ENCODE results near the gene HIBCH.
"Not testable (repeated sequence)": the region's sequence is repeated elsewhere in the genome, so short reads cannot be mapped to it uniquely, and the experiment has no call there.

The HIBCH gene

GRCh38 chr2:190182071-190182524 is 137.5 kb downstream of the HIBCH start:
- no peak for DNase-seq

DNA sequence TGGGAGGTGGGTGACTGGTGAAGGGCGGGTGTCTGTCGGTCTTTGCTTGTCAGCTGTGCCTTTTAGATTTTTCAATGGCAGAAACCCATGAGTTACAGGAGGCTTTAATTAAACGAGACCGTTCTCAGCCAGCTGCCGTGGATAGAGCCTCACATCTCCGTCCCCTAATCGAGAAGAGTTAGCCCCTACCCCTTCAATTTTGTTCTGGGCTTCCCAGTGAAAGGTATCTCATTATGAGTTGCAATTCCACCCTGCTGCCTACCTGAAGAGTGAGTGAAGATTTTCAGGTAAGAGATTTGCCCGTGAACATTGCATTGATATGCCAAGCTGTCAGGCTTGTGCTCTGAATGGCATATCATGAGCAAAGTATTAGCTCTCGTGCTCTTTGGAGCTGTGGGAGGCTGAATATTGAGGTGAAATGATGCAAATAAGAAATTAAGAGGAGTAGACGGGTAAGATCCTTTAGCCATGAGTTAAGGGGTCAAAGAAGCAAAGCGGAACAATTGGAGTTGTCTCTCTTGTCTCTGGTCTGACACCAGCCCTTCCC is 138.4 kb downstream of the HIBCH start:
- DNase-seq: no peak

GRCh38 chr2:190180313-190181122 is 139.1 kb downstream of the HIBCH start:
- DNase-seq: no peak

DNA sequence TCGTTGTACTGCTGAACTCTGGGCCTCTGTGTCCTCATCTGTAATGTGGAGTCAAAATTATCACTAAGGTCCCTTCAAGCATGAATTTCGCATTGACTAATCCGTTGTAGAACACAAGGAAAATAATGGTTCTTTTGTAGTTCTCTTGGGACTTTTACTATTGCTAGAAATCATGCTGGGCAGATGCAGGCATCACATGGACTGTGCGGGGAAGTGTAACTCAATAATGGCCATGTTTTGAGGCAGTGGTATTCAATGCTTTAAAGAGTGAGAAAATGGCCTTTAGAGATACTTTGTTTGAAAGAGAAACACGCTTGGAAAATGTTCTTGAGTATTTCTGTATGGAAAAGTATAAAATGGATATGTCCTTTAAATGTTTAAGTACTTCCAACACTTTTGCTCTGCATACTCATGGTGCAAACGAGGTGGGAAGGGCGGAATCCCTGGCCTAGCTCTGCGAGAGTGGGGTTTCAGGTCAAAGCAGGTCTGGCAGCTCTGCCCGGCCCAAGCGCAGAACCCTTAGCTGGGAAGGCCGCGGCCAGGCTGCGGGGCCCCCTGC is 139.8 kb downstream of the HIBCH start:
- DNase-seq: no peak

DNA sequence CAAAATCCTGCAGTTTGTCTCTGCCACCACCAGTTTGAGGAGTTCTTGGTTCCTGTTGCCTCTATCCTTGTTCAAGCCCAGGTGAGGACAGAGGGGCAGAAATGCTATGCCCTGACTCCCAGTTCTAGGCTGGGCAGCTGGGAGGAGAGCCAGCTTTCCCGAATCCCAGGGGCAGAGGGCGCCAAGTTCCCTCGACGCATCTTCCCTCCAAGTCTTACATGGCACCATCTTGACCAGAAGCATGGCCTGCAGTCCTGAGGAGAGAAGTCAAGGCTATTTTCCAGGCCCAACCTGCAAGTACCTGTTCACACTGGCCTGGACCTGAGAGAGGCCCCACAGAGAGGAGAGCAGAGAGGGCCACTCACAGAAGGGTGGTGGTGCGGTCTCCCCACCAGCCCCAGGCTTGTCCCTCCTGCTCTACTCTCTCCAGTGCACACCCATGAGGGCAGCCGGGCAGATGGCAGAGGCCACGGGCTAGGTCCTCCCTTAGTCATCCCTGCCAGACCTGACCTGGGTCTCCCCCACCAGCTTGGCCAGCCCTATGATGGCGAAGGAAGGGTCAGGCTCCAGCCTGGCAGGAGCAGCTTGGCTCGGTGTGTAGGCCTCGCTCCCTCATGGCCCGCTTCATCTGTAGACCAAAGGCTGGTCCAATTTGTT is 141.4 kb downstream of the HIBCH start:
- no peak for DNase-seq

DNA sequence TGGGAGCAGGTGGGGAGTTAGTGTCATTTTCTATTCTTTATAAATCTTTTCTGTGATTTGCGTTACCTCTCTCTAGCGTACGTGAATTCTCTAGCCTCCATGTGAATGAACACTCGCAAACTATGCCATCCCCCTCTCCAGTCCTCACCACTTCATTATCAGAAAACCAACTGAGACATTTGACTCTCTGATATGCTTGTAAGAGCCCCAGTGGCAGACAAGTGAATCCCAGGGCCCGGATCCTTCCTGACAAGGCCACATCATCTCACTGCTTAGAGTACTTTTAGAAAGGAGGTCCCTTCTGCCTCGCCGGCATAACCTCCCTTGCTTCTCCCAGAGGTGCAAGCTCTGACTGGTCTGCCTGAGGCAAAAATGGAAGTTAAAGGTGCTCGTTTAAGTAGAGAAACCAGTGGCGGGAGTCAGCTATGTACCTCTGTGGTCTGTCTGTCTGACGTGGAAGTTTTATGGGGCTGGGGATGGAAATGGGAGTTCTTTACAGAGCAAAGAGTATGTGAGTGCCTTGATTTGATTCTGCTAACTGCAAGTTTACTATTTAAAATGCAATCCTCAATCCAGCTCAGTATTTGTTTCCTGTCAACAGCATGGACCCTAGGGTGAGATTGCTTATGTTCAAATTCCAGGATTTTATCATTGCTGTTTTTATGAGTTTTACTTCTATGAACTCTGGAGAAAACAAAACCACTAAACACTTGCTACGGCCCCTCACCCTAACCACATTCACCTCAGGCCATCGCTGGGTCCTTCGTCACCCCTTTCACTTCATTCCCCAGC is 142.2 kb downstream of the HIBCH start:
- DNase-seq: no peak

- no peak for DNase-seq
Measured at GRCh38 chr2:190173392-190173791, 146.2 kb downstream of the HIBCH start.

DNA sequence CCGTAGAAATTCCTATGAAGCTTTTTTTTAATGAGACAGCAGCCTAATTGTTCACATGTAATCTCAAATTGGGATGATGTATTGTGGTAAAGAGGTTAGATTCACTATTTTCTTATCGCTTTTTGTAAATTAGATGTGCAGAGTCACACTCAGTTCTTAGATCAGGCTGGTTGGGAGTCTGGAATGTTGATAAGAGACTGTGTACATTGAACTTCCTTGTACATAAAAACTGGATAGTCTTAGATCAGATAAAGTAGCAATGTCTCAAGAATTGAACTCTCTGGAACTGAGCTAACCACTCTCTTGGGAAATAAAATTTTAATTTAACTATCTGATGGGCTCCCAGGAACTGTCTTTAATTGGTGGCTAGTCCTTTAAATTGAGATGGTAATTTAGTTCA is 149.0 kb downstream of the HIBCH start:
- DNase-seq: no peak

DNA sequence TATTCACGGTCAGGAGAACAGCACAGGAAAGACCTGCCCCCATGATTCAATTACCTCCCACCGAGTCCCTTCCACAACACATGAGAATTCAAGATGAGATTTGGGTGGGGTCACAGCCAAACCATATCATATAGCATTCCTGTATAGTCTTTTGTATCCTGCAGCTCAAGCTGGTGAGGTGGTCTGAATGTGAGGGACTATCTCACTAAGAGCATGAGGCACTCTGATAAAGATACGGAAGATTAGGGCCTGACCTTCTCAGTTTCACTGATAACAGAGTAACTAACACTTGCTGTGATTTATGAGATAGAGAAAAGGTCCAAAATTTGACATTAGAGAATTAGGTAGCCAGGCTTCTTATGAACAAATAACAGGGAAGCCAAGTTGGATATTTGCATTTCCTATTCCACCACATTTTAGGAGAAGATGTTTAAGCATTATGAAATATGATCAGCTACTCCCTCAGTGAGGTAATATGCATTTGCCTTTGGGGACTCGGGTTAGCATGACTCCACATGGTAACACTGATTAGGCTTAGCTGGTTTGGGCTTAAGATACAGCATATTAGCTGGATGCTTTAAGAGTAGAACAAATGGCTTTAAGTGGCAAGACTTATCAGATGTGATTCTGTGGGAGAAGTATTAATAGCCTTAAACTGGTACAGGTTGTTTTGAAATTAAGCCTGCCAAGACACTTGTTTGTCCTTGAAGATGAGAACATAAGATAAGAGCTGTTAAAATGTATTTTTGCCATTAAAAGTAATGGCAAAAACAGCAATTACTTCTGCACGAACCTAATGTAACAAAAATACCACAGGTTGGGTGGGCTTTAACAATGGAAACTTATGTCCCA is 150.2 kb downstream of the HIBCH start:
- no peak for DNase-seq

- no peak for DNase-seq
Measured at GRCh38 chr2:190167702-190168101, 151.9 kb downstream of the HIBCH start.

DNA sequence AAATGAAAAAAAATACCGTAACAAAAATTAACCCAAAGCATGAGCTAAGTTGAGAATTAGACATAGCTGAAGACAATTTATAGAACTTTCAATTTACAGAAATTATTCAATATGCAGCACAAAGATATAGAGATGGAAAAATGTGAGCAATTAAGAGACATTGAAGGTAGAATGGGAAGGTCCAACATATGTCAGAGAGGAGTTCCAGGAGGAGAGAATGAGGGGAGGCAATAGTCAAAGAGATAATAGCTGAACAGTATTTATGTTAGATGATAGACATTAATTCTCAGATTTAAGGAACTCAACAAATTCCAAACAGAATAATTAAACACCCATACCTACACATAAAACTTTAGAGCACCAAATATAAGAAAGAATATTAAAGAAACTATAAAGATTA is 154.1 kb downstream of the HIBCH start:
- no peak for DNase-seq

DNA sequence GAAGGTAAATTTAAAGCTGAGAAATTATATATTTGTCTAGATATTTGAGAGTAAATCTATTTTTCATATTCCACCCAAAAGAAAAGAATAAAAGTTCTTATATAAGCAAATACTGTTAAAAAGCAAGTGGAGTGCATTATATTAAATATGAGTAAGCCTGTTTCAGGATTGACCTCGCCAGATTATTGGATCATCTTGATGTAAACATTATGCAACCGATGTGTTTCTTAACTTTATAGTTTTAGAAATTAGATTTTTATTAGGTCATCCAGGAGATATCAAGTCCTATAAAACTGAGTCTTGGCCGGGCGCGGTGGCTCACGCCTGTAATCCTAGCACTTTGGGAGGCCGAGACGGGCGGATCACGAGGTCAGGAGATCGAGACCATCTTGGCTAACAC is 156.8 kb downstream of the HIBCH start:
- no peak for DNase-seq

GRCh38 chr2:190159453-190159852 is 160.2 kb downstream of the HIBCH start:
- DNase-seq: no peak

GRCh38 chr2:190158798-190159434 is 160.7 kb downstream of the HIBCH start:
- DNase-seq: no peak

- DNase-seq: not testable (repeated sequence)
Measured at GRCh38 chr2:190157613-190158528, 161.8 kb downstream of the HIBCH start.

- DNase-seq: no peak
Measured at GRCh38 chr2:190156530-190157212, 163.0 kb downstream of the HIBCH start.
